Activated CD4-positive, alpha-beta memory T cell treated with anti-CD3 and anti-CD28 coated beads, Interleukin-2, amount 10 ng/mL, durations not matched to agents 7 days and 5 days (primary cell): ENCODE data around the gene SLC37A4. TPM values are rescaled to one million over a fixed set of nuclear protein-coding genes. Genes with fewer than 3 reads are reported as not detected.
"Not testable (repeated sequence)": the region's sequence is repeated elsewhere in the genome, so short reads cannot be mapped to it uniquely, and the experiment has no call there.

Experiments
- CTCF ChIA-PET: fragments of 350-600 bp; sonication (Branson Sonifier 250); formaldehyde crosslinking; loops from one replicate; lab custom pipeline; 2021; ENCODE audit warnings: antibody characterized with exemption, inconsistent platforms; lab: Charles Lee
- POLR2A ChIA-PET: fragments of 350-600 bp; sonication (Branson Sonifier 250); formaldehyde crosslinking; loops from one replicate; lab custom pipeline; 2021; ENCODE audit warnings: antibody characterized with exemption; lab: Charles Lee
- DNase-seq: peaks from one replicate; pipeline ENCODE4 v3.0.0-alpha.2; 2020
- H3K27ac Mint-ChIP-seq: one replicate; pipeline ENCODE4 v1.8.0; 2021; ENCODE audit warnings: mild to moderate bottlenecking, mixed read lengths
- H3K27me3 Mint-ChIP-seq: one replicate; pipeline ENCODE4 v1.8.0; 2021; ENCODE audit warnings: mixed read lengths
- H3K36me3 Mint-ChIP-seq: one replicate; pipeline ENCODE4 v1.8.0; 2021; ENCODE audit warnings: low read depth, mixed read lengths
- H3K4me1 Mint-ChIP-seq: one replicate; pipeline ENCODE4 v1.8.0; 2021; ENCODE audit warnings: mixed read lengths
- H3K4me3 Mint-ChIP-seq: one replicate; pipeline ENCODE4 v1.8.0; 2021; ENCODE audit warnings: mild to moderate bottlenecking, mixed read lengths
- H3K9me3 Mint-ChIP-seq: one replicate; pipeline ENCODE4 v1.8.0; 2021; ENCODE audit warnings: mixed read lengths
- total RNA-seq, 2 experiments: library from RNA; stranded (reverse); gene quantifications; one replicate each; pipeline ENCODE4 v1.2.3, GENCODE V29; 2021

The SLC37A4 gene
- total RNA-seq, 2 experiments from 2014 or later = 31.6 to 33.9 TPM

- H3K27ac Mint-ChIP-seq, H3K9me3 Mint-ChIP-seq, H3K4me1 Mint-ChIP-seq, H3K27me3 Mint-ChIP-seq, H3K36me3 Mint-ChIP-seq, H3K4me3 Mint-ChIP-seq, DNase-seq: not testable (repeated sequence)
- ChIA-PET POLR2A (interaction anchor here (0.6 to 1.0 kb wide), 3 partner anchors 9 to 20 kb away, joined by 3 to 4 read pairs (median 4); partner anchors contain the start of genes SLC37A4 and TRAPPC4), CTCF (interaction anchor here (1.5 kb wide), 1 partner anchor 17 kb away, joined by 4 read pairs; no protein-coding TSS in a partner anchor)
These were observed 8.8 kb upstream of the SLC37A4 start for GRCh38 chr11:119039471-119039870.

GRCh38 chr11:119038884-119039283 lies 8.2 kb upstream of the SLC37A4 start:
- Mint-ChIP-seq H3K9me3 (no peaks in the 10 kb centered on the region), H3K27ac (no peak overlapping the region), H3K27me3 (peaks cover 2% of the 10 kb centered on the region), H3K4me1 (peaks cover 4% of the 10 kb centered on the region), H3K4me3 (no peak overlapping the region), H3K36me3 (no peaks in the 10 kb centered on the region)
- CTCF ChIA-PET = interaction anchor here (0.9 to 1.5 kb wide), 2 partner anchors 8 to 17 kb away, joined by 4 read pairs; no protein-coding TSS in a partner anchor
- POLR2A ChIA-PET = interaction anchor here (0.6 to 1.0 kb wide), 3 partner anchors 8 to 20 kb away, joined by 3 to 4 read pairs (median 4); partner anchors contain the start of genes SLC37A4 and TRAPPC4
- no peak for DNase-seq

GRCh38 chr11:119034813-119035212 lies 4.1 kb upstream of the SLC37A4 start:
- peaks cover 7% of the 10 kb centered on the region for H3K4me1 Mint-ChIP-seq
- no peak overlapping the region for H3K4me3 Mint-ChIP-seq
- CTCF ChIA-PET = no interaction called here
- no peak for DNase-seq
- POLR2A ChIA-PET = no interaction called here
- peaks cover 2% of the 10 kb centered on the region for H3K27me3 Mint-ChIP-seq
- H3K36me3 Mint-ChIP-seq = no peaks in the 10 kb centered on the region
- no peak overlapping the region for H3K27ac Mint-ChIP-seq
- H3K9me3 Mint-ChIP-seq = no peaks in the 10 kb centered on the region

- POLR2A ChIA-PET, H3K27me3 Mint-ChIP-seq, DNase-seq, H3K9me3 Mint-ChIP-seq, H3K36me3 Mint-ChIP-seq, H3K27ac Mint-ChIP-seq, H3K4me3 Mint-ChIP-seq: not testable (repeated sequence)
- peaks cover 20% of the 10 kb centered on the region for H3K4me1 Mint-ChIP-seq
- CTCF ChIA-PET = interaction anchor here (0.7 to 2.9 kb wide), 4 partner anchors 9 to 136 kb away, joined by 3 to 9 read pairs (median 4); partner anchors contain the start of gene HYOU1
These were observed 2.7 kb upstream of the SLC37A4 start for GRCh38 chr11:119033421-119033820.

- Mint-ChIP-seq H3K9me3 (no peaks in the 10 kb centered on the region), H3K27me3 (no peaks in the 10 kb centered on the region), H3K36me3 (peaks cover 12% of the 10 kb centered on the region), H3K27ac (no peak overlapping the region), H3K4me3 (no peak overlapping the region), H3K4me1 (peaks cover 28% of the 10 kb centered on the region)
- ChIA-PET CTCF (interaction anchor here (0.9 to 3.4 kb wide), 11 partner anchors 9 to 102 kb away, joined by 3 to 29 read pairs (median 4); partner anchors contain the start of genes CENATAC, HYOU1, RPS25 and TRAPPC4), POLR2A (interaction anchor here (0.9 to 5.9 kb wide), 6 partner anchors 10 to 137 kb away, joined by 3 to 115 read pairs (median 11); partner anchors contain the start of genes HYOU1, RPS25, TRAPPC4 and VPS11)
- no peak for DNase-seq
These were observed 1.2 kb upstream of the SLC37A4 start for GRCh38 chr11:119031912-119032280.

GRCh38 chr11:119030029-119030328 lies 698 bp downstream of the SLC37A4 start:
- no peaks in the 10 kb centered on the region for H3K27me3 Mint-ChIP-seq
- CTCF ChIA-PET = interaction anchor here (0.5 to 3.4 kb wide), 9 partner anchors 8 to 100 kb away, joined by 3 to 29 read pairs (median 5); partner anchors contain the start of genes CENATAC, HYOU1, RPS25 and TRAPPC4
- H3K4me3 Mint-ChIP-seq = peak overlapping the region; percentile 77
- H3K9me3 Mint-ChIP-seq = no peaks in the 10 kb centered on the region
- peaks cover 33% of the 10 kb centered on the region for H3K4me1 Mint-ChIP-seq
- peak overlapping the region; percentile 78 for H3K27ac Mint-ChIP-seq
- POLR2A ChIA-PET = interaction anchor here (1.1 to 5.9 kb wide), 15 partner anchors 8 to 241 kb away, joined by 3 to 115 read pairs (median 6); partner anchors contain the start of genes CENATAC, HMBS, HYOU1 and RPS25
- DNase-seq = no peak
- peaks cover 22% of the 10 kb centered on the region for H3K36me3 Mint-ChIP-seq

- ChIA-PET POLR2A (interaction anchor here (1.2 to 5.9 kb wide), 14 partner anchors 8 to 241 kb away, joined by 3 to 115 read pairs (median 6); partner anchors contain the start of genes CENATAC, HYOU1, RPS25 and TRAPPC4), CTCF (interaction anchor here (0.5 to 3.4 kb wide), 8 partner anchors 8 to 100 kb away, joined by 3 to 29 read pairs (median 5); partner anchors contain the start of genes CENATAC, HYOU1, RPS25 and TRAPPC4)
- Mint-ChIP-seq H3K9me3 (no peaks in the 10 kb centered on the region), H3K4me1 (peaks cover 36% of the 10 kb centered on the region), H3K4me3 (peak overlapping the region; percentile 77), H3K36me3 (peaks cover 26% of the 10 kb centered on the region), H3K27me3 (no peaks in the 10 kb centered on the region), H3K27ac (peak overlapping the region; percentile 78)
- peak; percentile 42 for DNase-seq
These were observed 1.2 kb downstream of the SLC37A4 start for GRCh38 chr11:119029340-119030028.

- H3K4me1 Mint-ChIP-seq = peaks cover 41% of the 10 kb centered on the region
- no peaks in the 10 kb centered on the region for H3K27me3 Mint-ChIP-seq
- DNase-seq = no peak
- ChIA-PET POLR2A (interaction anchor here (1.4 to 5.9 kb wide), 8 partner anchors 11 to 237 kb away, joined by 3 to 115 read pairs (median 12); partner anchors contain the start of genes CENATAC, HYOU1, RPS25 and TRAPPC4), CTCF (interaction anchor here (1.0 to 3.4 kb wide), 4 partner anchors 10 to 99 kb away, joined by 3 to 29 read pairs (median 4); partner anchors contain the start of genes HYOU1, RPS25 and TRAPPC4)
- H3K4me3 Mint-ChIP-seq = peak overlapping the region; percentile 77
- H3K27ac Mint-ChIP-seq = peak overlapping the region; percentile 78
- peaks cover 31% of the 10 kb centered on the region for H3K36me3 Mint-ChIP-seq
- no peaks in the 10 kb centered on the region for H3K9me3 Mint-ChIP-seq
These were observed 1.7 kb downstream of the SLC37A4 start for GRCh38 chr11:119029069-119029339.

GRCh38 chr11:119028346-119029068 lies 2.2 kb downstream of the SLC37A4 start:
- CTCF ChIA-PET = interaction anchor here (0.5 to 3.4 kb wide), 2 partner anchors 10 to 40 kb away, joined by 3 to 29 read pairs; partner anchors contain the start of genes RPS25 and TRAPPC4
- peaks cover 45% of the 10 kb centered on the region for H3K4me1 Mint-ChIP-seq

GRCh38 chr11:119027561-119028345 lies 2.9 kb downstream of the SLC37A4 start:
- H3K27me3 Mint-ChIP-seq = no peaks in the 10 kb centered on the region
- no peaks in the 10 kb centered on the region for H3K9me3 Mint-ChIP-seq
- peaks cover 50% of the 10 kb centered on the region for H3K4me1 Mint-ChIP-seq
- no peak overlapping the region for H3K27ac Mint-ChIP-seq
- ChIA-PET POLR2A (interaction anchor here (4.2 to 5.9 kb wide), 2 partner anchors 10 to 40 kb away, joined by 18 to 115 read pairs; partner anchors contain the start of genes RPS25, TRAPPC4 and VPS11), CTCF (no interaction called here)
- DNase-seq = no peak
- H3K4me3 Mint-ChIP-seq = peak overlapping the region; percentile 5
- H3K36me3 Mint-ChIP-seq = peaks cover 42% of the 10 kb centered on the region

More at GRCh38 chr11:119028346-119029068, 2.2 kb downstream of the SLC37A4 start:
- Mint-ChIP-seq H3K36me3 (peaks cover 36% of the 10 kb centered on the region), H3K4me3 (peak overlapping the region; percentile 77), H3K27me3 (no peaks in the 10 kb centered on the region), H3K27ac (peak overlapping the region; percentile 78), H3K9me3 (no peaks in the 10 kb centered on the region)
- no peak for DNase-seq
- POLR2A ChIA-PET = interaction anchor here (4.2 to 5.9 kb wide), 2 partner anchors 11 to 39 kb away, joined by 18 to 115 read pairs; partner anchors contain the start of genes RPS25, TRAPPC4 and VPS11

- no peak overlapping the region for H3K27ac Mint-ChIP-seq
- CTCF ChIA-PET = no interaction called here
- no peaks in the 10 kb centered on the region for H3K9me3 Mint-ChIP-seq
- no peaks in the 10 kb centered on the region for H3K27me3 Mint-ChIP-seq
- H3K4me3 Mint-ChIP-seq = no peak overlapping the region
- peaks cover 54% of the 10 kb centered on the region for H3K4me1 Mint-ChIP-seq
- no peak for DNase-seq
- H3K36me3 Mint-ChIP-seq = peaks cover 47% of the 10 kb centered on the region
- POLR2A ChIA-PET = interaction anchor here (0.5 to 5.9 kb wide), 2 partner anchors 9 to 183 kb away, joined by 3 to 115 read pairs; partner anchors contain the start of genes RPS25 and TRAPPC4
These were observed 3.7 kb downstream of the SLC37A4 start for GRCh38 chr11:119026970-119027369.
